ENCODE measurements around the gene AMOTL1.

AMOTL1 gene

GRCh38 chr11:94925422-94926270 lies 157.5 kb downstream of the AMOTL1 start:
- DNase-seq (ENCODE audit: low read depth), result no peak

GRCh38 chr11:94926271-94926625 lies 158.1 kb downstream of the AMOTL1 start:
- DNase-seq (ENCODE audit: low read depth), result no peak

Measured in fibroblast of the conjunctiva (primary cell).